Stimulated activated naive CD4-positive, alpha-beta T cell (primary cell): Measurements from ENCODE around the gene FMO5.
"Not testable (repeated sequence)": the region's sequence is repeated elsewhere in the genome, so short reads cannot be mapped to it uniquely, and the experiment has no call there.

ENCODE experiments used
- DNase-seq, 6 experiments: peaks; one replicate each; lab custom pipeline; 2025; lab: John Stamatoyannopoulos, UW

FMO5 gene

DNA sequence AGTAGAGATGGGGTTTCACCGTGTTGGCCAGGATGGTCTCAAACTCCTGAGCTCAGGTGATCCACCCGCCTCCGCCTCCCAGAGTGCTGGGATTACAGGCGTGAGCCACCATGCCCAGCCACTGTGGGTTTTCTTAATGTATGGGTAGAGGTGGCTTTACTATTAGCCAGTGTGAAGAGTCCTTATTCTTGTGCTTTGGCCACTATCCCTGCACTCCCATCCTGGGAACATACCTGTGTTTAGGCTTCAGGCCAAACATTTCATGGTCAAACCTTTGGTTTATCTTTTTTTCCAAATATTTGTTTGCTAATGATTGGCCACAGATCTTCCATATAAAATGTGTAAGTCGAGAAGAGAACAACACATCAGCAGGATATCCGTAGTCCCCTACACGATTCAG lies 16.5 kb downstream of the FMO5 start:
- no peak for DNase-seq

DNA sequence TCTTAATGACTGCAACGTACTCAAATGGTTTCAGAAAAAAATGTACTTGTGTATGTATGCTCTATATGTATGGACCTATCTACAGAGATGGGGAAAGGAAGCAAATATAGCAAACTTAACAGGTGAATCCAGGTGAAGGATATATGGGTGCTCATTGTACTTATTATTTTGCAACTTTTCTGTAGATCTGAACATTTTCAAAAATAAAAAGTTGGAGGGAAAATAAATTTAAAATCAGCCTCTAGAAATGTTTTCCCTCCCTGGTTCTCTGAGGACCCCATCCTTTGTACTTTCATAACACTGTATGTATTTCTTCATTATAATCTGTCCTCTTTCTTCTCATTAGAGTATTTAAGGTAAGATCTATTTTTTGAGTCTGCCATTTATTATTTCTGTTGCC lies 17.9 kb downstream of the FMO5 start:
- DNase-seq: no peak

DNA sequence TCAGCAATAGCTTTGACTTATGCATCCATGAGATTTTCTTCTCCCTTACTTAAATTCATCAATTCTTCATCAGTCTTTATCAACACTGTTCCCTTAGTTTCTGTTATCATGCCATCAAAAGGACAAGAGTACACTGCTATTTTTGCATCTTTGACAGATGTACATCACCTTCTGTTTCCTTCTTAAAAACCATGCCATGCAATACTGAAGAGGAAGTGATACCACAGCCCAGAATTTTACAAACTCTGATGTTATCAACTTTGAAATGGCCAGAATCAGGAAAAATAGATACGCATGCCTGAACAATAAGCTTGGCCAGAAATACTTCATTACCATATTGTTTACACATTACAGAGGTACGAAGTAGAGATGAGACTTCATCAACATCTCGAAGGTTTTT lies 21.1 kb downstream of the FMO5 start:
- no peak for DNase-seq

DNA sequence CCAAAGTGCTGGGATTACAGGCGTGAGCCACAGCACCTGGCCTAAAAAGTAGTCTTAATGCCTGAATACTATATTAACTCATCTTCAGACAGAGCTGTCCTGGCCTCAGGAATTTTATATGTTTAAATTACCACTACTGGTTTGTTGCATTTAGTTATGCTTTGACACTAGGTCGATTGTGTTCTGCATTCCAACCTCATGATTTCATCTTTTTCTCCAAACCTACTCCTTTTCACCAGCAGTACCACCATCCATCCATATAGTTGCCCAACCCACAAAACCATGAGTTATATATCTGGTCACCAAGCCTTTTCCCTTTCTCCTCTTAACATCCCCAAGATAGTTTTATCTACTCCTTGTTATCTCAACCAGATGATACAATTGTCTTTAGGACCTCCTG lies 22.6 kb downstream of the FMO5 start:
- no peak for DNase-seq

DNA sequence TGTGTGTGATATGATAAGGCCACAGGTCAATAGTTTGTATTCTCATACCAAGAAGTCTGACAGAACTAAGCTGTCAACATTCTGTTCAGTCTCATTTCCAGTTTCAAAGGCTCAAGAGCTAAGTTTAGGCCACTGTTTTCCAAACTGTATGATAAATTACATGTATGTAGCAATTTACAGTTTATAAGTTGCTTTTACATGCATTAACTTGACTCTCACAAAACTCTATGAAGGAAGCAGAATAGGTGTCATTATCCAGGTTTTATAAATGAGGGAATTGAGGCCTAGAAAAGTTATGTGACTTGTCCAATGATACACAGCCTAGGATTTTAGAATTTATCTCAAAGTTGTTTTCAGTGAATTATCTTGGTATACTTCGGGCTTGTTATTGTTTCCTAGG lies 23.4 kb downstream of the FMO5 start:
- DNase-seq: no peak

DNA sequence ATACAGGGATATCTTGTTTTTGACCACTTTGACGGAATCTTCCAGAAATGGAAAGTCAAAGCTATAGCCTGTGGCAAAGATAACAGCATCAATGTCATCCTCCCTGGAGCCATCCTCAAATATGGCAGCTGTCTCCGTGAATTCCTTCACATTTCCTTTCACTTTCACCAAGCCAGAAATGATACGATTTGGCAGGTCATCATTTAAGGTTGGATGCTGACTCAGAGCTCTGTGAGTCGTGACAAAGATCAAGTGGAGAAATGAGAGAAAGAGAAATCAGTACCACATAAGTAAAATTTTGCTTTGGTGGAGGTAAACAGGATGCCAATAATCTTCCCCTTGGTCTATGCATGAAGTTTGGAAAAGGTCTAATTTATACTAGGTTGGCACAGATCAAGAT lies 23.9 kb downstream of the FMO5 start:
- DNase-seq: no peak

DNA sequence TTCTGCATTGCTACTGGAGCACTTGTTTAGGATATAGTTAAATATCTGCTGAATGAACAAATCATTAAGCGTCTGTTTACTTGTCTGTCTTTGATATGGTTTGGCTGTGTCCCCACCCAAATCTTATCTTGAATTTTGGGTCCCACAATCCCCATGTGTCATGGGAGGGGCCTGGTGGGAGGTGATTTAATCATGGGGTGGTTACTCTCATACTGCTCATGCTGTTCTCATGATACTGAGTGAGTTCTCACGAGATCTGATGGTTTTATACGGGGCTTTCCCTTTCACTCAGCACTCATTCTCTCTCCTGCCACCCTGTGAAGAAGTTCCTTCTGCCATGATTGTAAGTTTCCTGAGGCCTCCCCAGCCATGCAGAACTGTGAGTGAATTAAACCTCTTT lies 27.8 kb downstream of the FMO5 start:
- not testable (repeated sequence) for DNase-seq

DNA sequence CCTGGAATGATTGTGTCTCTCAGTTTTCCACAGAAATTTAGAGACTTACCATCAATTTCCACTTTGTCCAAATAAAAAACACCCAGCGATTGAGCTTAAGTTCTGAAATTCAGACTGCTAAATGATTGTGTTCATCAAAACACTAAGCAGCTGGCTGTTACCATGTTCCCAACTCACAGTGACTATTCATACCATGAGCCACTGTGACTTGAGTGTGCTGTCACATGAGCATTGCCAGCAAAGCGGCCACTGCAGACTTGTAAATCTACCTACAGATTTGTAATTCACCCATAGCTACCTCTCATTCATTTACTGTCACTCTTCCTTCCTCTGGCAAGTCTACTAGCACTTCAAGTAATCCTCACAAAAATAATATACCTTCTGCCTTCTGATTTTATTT lies 35.6 kb downstream of the FMO5 start:
- no peak for DNase-seq

DNA sequence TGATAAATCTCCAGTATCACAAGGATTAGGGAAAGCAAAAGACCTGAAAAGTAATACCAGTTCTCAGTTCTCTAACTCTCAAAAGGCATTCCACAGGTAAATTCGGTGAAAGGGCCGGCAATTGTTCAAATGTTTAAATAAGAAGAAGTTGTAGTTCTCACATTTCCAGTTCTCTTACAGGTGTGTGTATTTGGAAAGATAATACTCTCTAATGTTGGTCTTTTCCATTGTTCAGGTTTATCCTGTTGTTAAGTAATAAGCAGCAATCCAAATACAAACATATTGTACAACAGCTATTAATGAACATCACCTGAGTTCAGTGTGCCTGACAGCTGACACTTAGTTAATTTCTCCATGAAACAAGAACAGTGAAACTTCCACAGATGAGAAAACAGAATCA lies 39.7 kb downstream of the FMO5 start:
- DNase-seq: no peak

DNA sequence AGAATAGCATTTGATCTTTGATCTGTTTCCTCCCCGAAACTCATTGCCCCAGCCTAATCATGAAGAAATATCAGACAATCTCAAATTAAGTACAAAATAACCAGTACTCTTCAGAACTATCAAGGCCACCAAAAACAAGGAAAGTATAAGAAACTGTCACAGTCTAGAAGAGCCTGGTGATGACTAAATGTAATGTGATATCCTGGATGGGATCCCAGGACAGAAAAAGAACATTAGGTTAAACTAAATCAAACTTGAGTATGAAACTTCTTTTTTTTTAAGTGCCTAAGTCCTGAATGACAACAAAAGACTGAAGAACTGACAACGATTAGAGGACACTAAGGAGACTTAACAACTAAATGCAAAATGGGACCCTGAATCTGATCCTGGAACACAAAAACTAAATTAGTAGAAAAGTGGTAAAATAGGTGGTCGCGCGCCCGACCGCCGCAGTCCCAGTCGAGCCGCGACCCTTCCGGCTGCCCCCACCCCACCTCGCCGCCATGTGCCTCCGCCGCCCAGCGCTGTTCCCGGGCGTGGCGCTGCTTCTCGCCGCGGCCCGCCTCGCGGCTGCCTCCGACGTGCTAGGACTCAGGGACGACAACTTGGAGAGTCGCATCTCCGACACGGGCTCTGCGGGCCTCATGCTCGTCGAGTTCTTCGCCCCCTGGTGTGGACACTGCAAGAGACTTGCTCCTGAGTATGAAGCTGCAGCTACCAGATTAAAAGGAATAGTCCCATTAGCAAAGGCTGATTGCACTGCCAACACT lies 47.3 kb downstream of the FMO5 start:
- DNase-seq: no peak

DNA sequence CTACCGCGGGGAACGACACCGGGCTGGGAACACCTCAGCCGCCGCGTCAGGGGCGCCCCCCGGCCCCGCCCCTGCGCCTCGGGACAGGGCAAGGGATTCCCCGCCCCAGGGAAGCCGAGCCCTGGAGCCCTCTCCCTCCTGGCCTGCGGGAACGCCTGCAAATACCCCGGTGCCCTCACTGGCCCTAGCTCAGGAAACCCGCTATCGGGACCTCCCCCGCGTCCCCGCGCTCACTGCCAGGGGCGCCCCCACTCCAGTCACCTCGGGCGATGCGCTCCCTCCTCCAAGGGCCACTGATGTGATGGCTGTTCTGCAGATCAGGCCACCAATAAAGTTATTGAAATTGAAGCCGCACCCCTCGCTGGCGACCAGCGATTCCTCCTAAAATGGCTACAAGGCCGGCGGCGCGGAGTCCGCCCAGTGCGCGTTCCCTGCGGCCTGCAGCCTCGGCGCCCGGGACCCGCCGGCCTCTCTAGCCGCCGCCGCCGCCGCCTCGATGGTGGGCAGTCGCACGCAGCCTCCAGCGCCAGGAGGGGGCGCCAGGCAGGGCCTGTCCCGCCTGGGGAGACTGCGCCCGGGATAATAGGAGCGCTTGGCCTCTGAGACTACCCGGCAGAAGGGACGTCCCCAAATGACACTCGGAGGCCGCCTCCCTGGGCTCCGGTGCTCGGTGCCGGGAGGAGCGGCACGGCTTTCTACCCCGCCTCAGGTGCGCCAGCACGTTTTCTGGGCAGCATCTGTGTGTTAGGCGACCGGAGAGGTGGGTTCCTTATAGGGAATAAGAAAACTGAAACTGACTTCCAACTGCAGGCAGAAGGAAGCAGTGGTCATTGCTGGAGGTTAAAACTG lies 52.7 kb downstream of the FMO5 start, which contains the start of gene PRKAB2:
PRKAB2 (minus strand) TSS at position 303 of the 849 bp plus-strand sequence. CDS start 326 bp downstream, outside the sequence.
- peak; percentile 67 to 89 (median 73) for DNase-seq

DNA sequence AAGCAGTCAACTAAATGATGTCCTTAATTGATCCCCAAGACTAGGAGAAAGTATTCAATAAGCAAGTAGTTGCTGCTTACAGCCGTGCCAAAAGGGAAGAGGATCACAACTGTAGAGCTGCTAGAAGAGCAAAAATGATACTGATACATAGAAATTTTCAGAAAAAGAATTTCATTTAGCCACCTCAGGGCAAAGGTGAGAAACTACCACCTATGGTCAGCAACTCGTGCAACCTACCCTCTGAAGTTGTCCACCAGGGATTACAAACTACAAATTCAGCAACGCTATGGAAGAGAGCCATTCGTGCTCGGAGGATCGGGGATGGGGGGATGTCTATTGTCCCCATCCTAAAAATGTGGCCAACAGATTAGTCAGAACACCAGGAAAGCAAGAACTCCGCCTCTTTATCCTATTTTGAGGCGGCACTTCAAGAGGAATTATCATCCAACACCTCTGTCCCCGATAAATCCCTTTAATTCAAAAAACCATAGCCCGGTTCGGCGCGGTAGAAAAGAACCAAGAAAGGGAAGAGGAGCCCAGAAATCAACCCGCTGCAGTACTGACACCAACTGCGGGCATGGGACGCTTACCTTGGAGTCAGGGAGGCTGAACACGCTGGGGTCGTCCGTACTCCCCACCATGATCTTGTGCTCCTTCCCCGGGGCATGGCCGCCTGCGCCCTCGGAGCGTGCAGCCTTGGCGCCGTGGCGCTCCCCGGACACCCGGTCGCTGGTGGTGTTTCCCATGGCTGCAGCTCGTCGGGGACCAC lies 53.6 kb downstream of the FMO5 start:
- DNase-seq: no peak

DNA sequence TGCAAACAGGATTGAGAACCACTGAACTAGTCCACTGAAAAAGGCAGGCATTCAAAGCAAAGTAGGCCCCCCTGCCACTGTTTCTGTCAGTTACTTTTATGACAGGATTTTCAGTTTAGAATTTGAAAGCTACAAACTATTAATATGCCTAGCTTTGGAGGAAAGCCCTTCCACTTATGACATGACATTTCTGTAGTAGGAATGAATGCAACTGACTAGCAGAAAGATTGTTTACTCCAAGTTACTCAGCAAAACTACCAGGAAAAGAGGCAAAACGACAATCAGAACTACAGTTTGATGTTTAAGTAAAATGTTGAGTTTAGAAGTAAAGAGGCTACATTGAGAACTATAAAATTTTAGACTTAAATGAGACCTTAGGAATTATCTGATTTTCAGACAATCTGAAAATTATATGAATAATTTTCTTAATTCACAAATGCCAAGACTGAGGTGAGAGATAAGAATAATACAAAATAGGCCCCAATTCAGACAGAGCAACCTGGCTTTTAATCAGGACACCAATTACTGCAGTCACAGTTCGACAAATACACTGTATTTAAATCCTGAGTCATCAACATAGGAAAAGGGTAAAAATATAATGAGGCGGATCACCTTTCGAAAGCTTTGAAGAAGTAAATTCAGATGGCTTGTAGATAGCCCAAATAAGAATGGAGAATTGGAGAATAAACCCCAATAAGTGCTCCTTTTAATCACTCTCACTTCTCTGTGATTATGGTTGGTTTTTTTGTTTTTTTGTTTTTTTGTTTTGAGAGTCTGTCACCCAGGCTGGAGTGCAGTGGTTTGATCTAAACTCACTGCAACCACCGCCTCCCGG lies 55.1 kb downstream of the FMO5 start:
- no peak for DNase-seq

DNA sequence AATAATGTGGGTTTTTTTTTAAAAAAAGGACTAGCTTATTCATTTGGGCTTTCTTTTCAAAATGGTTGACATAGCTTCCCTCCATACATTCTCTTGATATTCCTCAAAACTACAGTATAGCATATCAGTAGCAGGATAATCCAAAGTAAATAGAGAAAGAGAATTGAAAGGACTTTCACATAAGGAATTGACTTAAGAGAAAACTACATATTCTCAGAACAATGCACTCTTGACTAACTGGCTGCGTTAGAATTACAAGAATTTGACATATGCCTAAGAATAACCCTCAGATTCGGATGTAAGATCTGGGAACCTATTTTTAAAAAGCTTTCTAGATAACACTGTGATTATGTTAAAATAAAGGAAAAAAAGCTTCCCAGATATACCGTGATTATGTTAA lies 56.0 kb downstream of the FMO5 start:
- DNase-seq: no peak

DNA sequence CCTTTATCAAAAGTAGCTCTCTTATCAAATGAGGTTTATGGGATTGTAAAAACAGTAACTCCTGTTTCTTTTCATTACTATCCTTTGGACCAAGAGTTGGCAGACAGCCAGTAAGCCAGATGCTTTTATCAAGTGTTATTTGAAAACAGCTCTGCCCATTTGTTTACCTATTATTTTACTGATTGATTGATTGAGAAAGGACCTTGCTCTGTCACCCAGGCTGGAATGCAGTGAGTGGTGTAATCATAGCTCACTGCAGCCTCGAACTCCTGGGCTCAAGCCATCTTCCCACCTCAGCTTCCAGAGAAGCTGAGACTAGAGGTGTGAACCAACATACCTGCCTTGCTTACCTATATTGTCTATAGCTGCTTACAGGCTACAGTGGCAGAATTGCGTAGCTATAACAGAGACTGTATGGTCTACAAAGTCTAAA lies 56.5 kb downstream of the FMO5 start:
- no peak for DNase-seq

DNA sequence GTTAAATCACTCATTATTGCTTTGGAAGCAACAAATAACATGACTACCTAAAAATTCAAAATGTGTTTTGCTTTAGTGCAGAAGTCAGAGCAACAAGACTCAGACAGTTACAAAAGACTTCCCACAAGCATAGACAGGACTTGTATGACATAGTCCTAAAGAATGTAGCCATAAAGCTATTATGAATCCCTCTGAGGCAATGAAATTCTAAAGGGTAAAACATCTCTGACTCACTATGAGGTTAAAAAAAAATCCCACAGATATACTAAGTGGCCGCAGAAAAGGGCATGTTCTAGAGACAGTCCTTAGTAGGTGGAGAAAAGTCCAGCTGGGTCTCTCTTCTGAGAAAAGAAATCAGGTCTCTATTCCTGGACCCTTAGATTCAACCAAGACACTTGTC lies 57.8 kb downstream of the FMO5 start:
- no peak for DNase-seq

DNA sequence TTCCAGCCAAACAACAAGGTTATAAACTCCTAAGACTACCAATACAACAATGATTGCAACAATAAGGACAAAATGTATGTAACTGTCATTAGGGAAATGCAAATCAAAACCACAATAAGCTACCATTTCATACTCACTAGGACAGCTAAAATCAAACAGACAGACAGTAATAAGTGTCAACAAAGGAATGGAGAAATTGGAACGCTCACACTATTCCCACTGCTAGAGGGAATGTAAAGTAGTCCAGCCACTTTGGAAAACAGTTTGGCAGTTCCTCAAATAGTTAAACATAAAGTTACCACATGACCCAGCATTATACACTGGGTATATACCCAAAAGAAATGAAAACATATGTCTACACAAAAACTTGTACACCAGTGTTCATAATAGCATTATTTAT lies 62.1 kb downstream of the FMO5 start:
- DNase-seq: no peak

DNA sequence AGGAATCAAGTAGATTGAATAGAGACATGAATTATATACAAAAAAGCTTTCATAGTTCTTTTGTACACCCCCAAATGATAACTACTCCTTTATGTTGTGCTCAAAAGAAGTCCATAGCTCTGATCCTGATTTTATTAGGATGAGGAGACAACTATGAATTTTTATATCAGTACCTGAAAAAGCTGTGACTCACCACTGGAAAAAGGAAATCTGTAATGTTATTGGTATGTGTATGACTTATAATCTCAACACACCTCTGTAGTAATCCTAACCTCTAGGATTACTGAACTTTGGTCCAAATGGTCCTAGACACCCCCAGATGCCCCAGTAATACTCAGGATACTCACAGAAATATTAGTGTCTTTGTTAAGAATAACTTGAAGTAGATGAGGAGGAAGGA lies 63.0 kb downstream of the FMO5 start:
- DNase-seq: no peak

DNA sequence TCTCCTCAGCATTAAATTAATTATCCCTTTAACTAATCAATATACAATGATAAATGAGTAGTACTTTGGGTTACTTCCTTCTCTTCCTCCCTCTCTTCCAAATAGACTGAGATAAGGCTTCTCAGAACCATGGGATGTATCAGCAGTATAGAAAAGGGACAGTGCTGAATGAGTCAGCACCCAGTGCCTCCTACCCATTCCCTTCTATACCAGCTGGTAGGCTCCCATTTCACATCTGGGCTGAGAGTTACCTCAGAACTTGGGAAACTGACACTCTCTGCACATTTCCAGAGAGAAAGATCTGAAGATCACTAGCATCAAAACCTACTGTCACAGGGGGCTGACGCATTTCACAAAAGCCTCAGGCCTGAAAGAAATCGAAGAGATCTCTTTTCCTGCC lies 68.0 kb downstream of the FMO5 start:
- DNase-seq: not testable (repeated sequence)

DNA sequence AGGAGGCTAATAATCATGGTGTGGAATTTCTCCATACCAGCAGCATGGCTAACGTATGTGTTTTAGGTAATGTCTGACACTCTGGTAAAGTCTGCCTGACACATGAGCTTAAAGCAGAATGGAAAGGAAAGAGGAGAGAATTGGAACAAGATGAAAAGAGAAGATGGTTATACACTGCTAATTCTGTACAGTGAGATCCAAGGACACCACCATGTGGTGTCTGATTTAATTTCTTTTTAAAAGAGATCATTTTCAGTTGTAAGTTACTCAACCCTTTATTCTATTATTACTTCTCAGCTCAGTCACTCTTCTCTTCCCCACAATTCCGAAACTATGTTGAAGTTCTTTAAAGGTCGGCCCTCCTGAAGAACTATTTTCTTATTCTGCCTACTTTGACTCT lies 68.5 kb downstream of the FMO5 start:
- DNase-seq: no peak

DNA sequence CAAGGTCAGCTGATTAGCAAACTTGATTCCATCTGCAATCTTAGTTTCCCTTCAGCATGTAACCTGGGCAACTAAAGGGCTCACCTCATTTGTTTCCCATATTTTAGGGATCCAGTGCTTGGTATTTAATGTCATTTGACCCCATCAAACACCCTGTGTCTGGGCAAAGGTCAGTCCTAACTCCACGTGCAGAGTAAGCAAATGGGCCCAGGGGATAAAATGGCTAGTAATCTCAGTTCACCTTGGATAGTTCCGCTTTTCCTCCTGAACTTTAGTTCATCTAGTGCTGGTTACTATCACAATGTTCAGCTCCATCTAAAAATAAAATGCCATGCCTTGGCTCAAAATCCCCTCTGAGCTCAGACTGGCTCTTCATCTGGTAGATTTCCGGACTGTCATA lies 72.4 kb downstream of the FMO5 start:
- no peak for DNase-seq

DNA sequence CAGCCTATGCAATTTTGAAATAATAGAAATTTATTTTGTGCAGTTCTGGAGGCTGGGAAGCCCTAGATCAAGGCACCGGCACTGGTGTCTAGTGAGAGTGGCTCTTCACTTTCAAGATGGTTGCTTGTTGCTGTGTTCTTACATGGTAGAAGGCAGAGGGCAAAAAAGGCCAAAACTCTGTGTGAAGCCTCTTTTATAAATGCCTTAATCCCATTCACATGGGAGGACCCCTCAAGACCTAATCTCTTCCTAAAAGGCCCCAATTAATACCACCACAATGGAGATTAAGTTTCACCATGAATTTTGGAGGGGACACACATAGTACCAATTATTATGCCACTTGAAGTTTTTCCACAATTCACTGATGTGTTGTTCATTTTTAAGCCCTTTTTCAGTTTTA lies 73.9 kb downstream of the FMO5 start:
- no peak for DNase-seq
